Tibial nerve (tissue), 3 donors: ENCODE measurements around the gene WDR83.

Source experiments
- POLR2A ChIP-seq, 2 donors: fragments of 450-650 bp; IDR thresholded peaks; one replicate each; pipeline ENCODE4 v1.6.1; 2017; ENCODE audit warnings: antibody characterized with exemption in 2 of 2, mild to moderate bottlenecking in 2 of 2, moderate library complexity in 2 of 2
- TF ChIP-seq, protein P1 (sequence below), 5 experiments: fragments of 200-600 bp in 3 of 5; fragments of 450-650 bp in 2 of 5; sonication (generic) in 3 of 5; IDR thresholded peaks; one replicate each; pipeline ENCODE4 v1.5.1; 2016 to 2019; ENCODE audit warnings: antibody characterized with exemption in 5 of 5, mild to moderate bottlenecking in 3 of 5, moderate library complexity in 2 of 5

DNA sequence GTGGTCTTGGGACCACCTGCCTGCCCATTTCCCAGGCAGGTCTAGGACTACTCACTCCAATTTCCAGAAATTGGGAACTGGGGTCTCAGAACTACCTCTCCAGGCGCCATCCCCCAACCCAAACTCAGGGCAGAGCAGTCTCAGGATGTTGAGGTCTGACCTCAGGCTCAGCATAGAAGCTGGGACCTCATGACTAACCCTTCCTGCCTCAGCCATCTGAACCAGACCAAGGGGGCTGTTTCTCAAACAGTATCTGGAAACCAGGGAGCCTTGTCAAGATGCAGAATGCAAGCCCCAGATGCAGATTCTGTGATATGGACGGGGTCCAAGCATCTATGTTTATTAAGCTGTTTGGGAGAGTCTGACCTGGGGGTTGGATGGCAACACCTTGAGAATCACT, 28.5 kb downstream of the WDR83 start:
- TF ChIP-seq, protein P1, sequence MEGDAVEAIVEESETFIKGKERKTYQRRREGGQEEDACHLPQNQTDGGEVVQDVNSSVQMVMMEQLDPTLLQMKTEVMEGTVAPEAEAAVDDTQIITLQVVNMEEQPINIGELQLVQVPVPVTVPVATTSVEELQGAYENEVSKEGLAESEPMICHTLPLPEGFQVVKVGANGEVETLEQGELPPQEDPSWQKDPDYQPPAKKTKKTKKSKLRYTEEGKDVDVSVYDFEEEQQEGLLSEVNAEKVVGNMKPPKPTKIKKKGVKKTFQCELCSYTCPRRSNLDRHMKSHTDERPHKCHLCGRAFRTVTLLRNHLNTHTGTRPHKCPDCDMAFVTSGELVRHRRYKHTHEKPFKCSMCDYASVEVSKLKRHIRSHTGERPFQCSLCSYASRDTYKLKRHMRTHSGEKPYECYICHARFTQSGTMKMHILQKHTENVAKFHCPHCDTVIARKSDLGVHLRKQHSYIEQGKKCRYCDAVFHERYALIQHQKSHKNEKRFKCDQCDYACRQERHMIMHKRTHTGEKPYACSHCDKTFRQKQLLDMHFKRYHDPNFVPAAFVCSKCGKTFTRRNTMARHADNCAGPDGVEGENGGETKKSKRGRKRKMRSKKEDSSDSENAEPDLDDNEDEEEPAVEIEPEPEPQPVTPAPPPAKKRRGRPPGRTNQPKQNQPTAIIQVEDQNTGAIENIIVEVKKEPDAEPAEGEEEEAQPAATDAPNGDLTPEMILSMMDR (IDR thresholded peaks at IDR 0.05) = no peak
- TF ChIP-seq POLR2A (IDR thresholded peaks at IDR 0.05) = no peak
